Mammary epithelial cell (primary cell): Measurements from ENCODE around the gene PTPN11.

Experiments used
- EZH2 ChIP-seq: IDR thresholded peaks from 2 replicates; pipeline ENCODE4 v1.6.1; 2012; ENCODE audit warnings: low read length, inconsistent platforms, borderline replicate concordance
- TF ChIP-seq, protein P1 (sequence below), 2 donors: IDR thresholded peaks in 1 of 2; conservative IDR thresholded peaks in 1 of 2; 2 replicates each; pipeline ENCODE4 v1.5.1; 2011 to 2012; ENCODE audit warnings: inconsistent platforms in 2 of 2, low read length in 2 of 2, mild to moderate bottlenecking in 2 of 2, control low read depth in 1 of 2, low read depth in 1 of 2; ENCODE audit not compliant: insufficient read depth in 1 of 2; ENCODE audit errors: extremely low read depth in 1 of 2

- TF ChIP-seq, protein P1, sequence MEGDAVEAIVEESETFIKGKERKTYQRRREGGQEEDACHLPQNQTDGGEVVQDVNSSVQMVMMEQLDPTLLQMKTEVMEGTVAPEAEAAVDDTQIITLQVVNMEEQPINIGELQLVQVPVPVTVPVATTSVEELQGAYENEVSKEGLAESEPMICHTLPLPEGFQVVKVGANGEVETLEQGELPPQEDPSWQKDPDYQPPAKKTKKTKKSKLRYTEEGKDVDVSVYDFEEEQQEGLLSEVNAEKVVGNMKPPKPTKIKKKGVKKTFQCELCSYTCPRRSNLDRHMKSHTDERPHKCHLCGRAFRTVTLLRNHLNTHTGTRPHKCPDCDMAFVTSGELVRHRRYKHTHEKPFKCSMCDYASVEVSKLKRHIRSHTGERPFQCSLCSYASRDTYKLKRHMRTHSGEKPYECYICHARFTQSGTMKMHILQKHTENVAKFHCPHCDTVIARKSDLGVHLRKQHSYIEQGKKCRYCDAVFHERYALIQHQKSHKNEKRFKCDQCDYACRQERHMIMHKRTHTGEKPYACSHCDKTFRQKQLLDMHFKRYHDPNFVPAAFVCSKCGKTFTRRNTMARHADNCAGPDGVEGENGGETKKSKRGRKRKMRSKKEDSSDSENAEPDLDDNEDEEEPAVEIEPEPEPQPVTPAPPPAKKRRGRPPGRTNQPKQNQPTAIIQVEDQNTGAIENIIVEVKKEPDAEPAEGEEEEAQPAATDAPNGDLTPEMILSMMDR (conservative IDR thresholded peaks at IDR 0.05 in 1 of 2, IDR thresholded peaks at IDR 0.05 in 1 of 2; ENCODE audit: extremely low read depth in 1 of 2, insufficient read depth in 1 of 2, low read depth in 1 of 2, low read length in 2 of 2) = no peak
- TF ChIP-seq EZH2 = no peak
Observed at GRCh38 chr12:112496496-112496895, 77.7 kb downstream of the PTPN11 start.
